Endometrium (tissue), 2 donors: Measurements from ENCODE around the gene ARHGAP23.
"Not testable (repeated sequence)": the region's sequence is repeated elsewhere in the genome, so short reads cannot be mapped to it uniquely, and the experiment has no call there.

ENCODE experiments used
- FAIRE-seq: peaks from 2 replicates; lab custom pipeline; 2012; peaks lifted over from hg19 to GRCh38; lab: Jason Lieb, UNC
- donor health status: control.
- donor health status: control.

The ARHGAP23 gene

GRCh38 chr17:38512473-38513058, 84.3 kb downstream of the ARHGAP23 start:
- no peak for FAIRE-seq

- FAIRE-seq, result not testable (repeated sequence)
These were observed 98.3 kb downstream of the ARHGAP23 start for GRCh38 chr17:38526526-38526925.

- FAIRE-seq, result not testable (repeated sequence)
These were observed 99.9 kb downstream of the ARHGAP23 start for GRCh38 chr17:38528141-38528540.

GRCh38 chr17:38530856-38531255, 102.6 kb downstream of the ARHGAP23 start:
- FAIRE-seq, result not testable (repeated sequence)

- FAIRE-seq, result not testable (repeated sequence)
These were observed 103.5 kb downstream of the ARHGAP23 start for GRCh38 chr17:38531761-38532160.

GRCh38 chr17:38532451-38532850, 104.2 kb downstream of the ARHGAP23 start:
- no peak for FAIRE-seq

- no peak for FAIRE-seq
These were observed 105.0 kb downstream of the ARHGAP23 start for GRCh38 chr17:38533241-38533640.

GRCh38 chr17:38533866-38534497, 105.7 kb downstream of the ARHGAP23 start:
- FAIRE-seq, result no peak

- FAIRE-seq, result no peak
These were observed 106.2 kb downstream of the ARHGAP23 start for GRCh38 chr17:38534498-38534885.

GRCh38 chr17:38535886-38536285, 107.6 kb downstream of the ARHGAP23 start:
- no peak for FAIRE-seq

GRCh38 chr17:38536661-38537060, 108.4 kb downstream of the ARHGAP23 start:
- FAIRE-seq, result no peak

- FAIRE-seq, result no peak
These were observed 110.6 kb downstream of the ARHGAP23 start for GRCh38 chr17:38538906-38539305.

- FAIRE-seq, result no peak
These were observed 111.1 kb downstream of the ARHGAP23 start for GRCh38 chr17:38539386-38539785.

GRCh38 chr17:38540514-38541045, 112.3 kb downstream of the ARHGAP23 start:
- no peak for FAIRE-seq

- FAIRE-seq, result no peak
These were observed 113.0 kb downstream of the ARHGAP23 start for GRCh38 chr17:38541281-38541680.

GRCh38 chr17:38542286-38542685, 114.0 kb downstream of the ARHGAP23 start:
- FAIRE-seq, result no peak

GRCh38 chr17:38543403-38544174, 115.3 kb downstream of the ARHGAP23 start:
- FAIRE-seq, result no peak

GRCh38 chr17:38544175-38544838, 116.0 kb downstream of the ARHGAP23 start:
- FAIRE-seq, result no peak

GRCh38 chr17:38544839-38545209, 116.6 kb downstream of the ARHGAP23 start:
- no peak for FAIRE-seq

- FAIRE-seq, result no peak
These were observed 117.4 kb downstream of the ARHGAP23 start for GRCh38 chr17:38545531-38546225.

GRCh38 chr17:38546396-38546795, 118.1 kb downstream of the ARHGAP23 start:
- no peak for FAIRE-seq

GRCh38 chr17:38547444-38547843, 119.2 kb downstream of the ARHGAP23 start:
- FAIRE-seq, result no peak
